Dermis microvascular lymphatic vessel endothelial cell (primary cell): ENCODE data around the gene ARL9. TPM values are rescaled to one million over a fixed set of nuclear protein-coding genes. Genes with fewer than 3 reads are reported as not detected.

Experiments used
- DNase-seq, 2 donors: peaks; one replicate each; pipeline versions ENCODE4 v3.0.0 to v3.0.0-alpha.2; 2010; ENCODE audit warnings: low read depth in 2 of 2
- total RNA-seq: library from RNA; depleted of rRNA; stranded (reverse); fragments of >200 nt; gene quantifications from 2 replicates; pipeline ENCODE4 v1.2.1, GENCODE V29; 2014

The ARL9 gene
- under 0.01 TPM in 1 of 2 replicates, not detected in the other for total RNA-seq

- DNase-seq = peak in 1 of 2 donors; percentile 57
These were observed at the start of gene ARL9 for GRCh38 chr4:56505269-56506130. Gene ARL9, plus strand, starts transcription at chr4:56505791. Its CDS starts 72 bp downstream, at chr4:56505863.

DNA sequence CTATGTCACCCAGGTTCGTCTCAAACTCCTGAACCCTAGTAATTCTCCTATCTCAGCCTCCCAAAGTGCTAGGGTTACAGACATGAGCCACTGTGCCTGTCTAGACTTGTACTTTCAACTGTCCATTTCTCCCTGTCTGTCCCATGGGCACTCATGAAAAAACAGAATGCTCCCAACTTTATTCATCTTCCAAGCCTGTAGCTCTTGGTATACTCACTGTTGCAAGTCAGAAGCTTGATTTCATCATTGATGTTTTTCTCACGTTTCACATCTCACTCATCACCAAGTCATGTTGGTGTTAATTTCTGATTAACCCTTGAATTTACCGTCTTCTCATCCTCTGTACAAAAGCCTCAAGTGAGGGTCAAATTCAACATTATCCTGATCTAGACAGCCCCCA is 45.5 kb upstream of the ARL9 start:
- DNase-seq = no peak

DNA sequence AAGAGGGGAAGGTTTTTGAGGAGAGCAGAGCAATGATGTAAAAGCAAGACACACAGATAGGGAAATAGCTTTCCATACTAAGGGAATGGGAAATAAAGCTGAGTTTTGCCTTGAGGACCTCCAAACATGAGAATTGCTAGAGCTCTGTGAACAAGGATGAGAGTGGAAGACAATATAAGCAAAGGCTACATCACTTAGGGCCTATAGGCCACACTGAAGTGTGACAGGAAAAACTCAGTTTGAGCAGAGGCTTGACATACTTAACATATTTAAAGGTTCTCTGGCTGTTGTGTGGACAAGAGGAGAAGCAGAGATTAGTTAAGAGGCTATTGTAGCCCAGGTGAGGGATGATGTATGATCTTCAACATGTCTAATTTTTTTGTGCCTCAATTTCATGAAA is 43.4 kb upstream of the ARL9 start:
- DNase-seq = no peak

GRCh38 chr4:56463711-56464110 is 41.9 kb upstream of the ARL9 start:
- DNase-seq = no peak

DNA sequence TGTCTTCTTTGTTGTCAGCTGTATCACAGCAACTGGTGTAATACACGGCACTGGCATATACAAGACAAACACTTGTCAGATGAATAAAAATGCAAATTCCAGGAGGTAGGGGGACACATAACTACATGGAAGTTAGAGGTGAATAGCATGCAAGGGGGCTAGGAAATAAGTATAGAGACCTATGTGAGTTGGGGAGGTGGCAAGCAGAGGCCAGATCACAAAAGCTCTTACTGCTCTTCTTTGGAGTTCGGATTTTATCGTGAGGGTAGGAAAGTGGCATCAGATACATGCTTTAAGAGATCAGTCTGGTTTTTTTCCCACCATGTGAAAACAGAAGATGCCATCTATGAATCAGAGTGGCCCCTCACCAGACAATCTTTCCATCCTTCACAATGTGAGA is 41.0 kb upstream of the ARL9 start:
- no peak for DNase-seq

- no peak for DNase-seq
These were observed 39.8 kb upstream of the ARL9 start for GRCh38 chr4:56465599-56466295.

DNA sequence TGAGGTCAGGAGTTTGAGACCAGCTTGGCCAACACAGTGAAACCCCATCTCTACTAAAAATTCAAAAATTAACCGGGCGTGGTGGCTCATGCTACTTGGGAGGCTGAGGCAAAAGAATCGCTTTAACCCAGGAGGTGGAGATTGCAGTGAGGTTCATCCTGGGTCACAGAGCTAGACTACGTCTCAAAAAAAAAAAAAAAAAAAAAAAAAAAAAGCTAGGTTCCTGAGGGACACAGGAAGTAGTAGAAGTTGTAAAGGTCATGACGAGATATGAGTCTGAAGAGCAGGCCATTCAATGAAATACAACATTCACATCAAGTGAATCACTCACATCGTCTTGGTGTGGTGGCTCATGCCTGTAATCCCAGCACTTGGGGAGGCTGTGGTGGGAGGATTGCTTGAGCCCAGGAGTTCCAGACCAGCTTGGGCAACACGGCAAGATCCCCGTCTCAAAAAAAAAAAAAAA is 39.3 kb upstream of the ARL9 start:
- peak in 1 of 2 donors; percentile 64 for DNase-seq

DNA sequence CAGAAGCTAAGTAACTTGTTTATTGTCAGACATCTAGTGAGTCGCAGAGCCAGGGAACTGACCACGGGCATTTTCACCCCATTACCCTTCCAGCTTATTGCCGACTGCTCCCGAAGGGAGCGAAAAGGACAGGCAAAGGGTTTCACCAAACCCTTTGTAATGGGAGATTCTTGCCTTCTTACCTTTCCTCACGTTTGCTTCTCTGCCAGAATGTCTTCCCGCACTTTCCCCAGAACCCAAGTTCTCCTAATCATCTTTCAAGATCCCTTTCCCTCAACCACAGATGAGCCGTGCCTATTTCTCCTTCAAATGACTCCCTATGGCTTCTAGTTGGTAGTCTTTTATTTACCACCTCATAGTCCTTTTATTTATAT is 38.7 kb upstream of the ARL9 start:
- peak in 1 of 2 donors; percentile 16 for DNase-seq

DNA sequence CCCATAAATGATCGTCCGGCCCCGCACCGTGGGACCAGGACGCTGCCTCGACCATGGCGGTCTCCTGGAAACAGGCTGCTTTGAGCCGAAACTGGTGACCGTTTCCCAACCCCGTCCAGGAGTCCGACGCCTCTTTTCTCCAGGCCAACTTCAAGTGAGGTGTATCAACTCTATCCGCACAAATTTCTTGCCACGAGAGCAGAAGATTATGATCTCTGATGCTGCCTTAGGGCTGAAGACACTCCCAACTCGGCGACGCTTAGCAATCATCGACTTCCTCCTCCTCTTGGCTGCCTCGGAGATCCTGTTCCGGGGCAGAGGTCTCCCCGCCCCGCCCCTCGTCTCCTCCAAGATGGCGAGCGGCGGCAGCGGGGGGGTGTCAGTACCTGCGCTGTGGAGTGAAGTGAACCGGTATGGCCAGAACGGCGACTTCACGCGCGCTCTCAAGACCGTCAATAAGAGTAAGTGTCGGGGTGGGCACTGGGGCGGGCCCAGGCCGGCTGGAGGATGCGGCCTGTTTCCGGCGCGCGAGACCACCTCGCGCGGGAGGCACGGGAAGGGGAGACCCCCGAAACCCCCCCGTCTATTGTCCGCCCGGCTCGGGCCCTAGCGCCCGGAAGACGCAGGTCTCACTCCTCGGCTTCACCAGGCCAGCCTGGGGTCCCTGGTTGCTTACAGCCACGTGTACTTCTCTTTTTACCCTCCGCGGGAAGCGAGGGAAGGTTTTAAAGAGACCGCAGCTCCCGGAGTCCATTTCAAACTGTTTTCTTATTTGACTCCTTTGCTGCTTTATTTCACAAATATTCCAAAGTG is 38.1 kb upstream of the ARL9 start, which contains the start of gene SRP72:
Gene SRP72 (plus strand): TSS at position 334 of the 813 bp plus-strand sequence. CDS start 19 bp downstream, at position 353.
- peak; percentile 47 to 93 for DNase-seq

GRCh38 chr4:56468097-56468422 is 37.5 kb upstream of the ARL9 start:
- DNase-seq = peak; percentile 29 to 77

DNA sequence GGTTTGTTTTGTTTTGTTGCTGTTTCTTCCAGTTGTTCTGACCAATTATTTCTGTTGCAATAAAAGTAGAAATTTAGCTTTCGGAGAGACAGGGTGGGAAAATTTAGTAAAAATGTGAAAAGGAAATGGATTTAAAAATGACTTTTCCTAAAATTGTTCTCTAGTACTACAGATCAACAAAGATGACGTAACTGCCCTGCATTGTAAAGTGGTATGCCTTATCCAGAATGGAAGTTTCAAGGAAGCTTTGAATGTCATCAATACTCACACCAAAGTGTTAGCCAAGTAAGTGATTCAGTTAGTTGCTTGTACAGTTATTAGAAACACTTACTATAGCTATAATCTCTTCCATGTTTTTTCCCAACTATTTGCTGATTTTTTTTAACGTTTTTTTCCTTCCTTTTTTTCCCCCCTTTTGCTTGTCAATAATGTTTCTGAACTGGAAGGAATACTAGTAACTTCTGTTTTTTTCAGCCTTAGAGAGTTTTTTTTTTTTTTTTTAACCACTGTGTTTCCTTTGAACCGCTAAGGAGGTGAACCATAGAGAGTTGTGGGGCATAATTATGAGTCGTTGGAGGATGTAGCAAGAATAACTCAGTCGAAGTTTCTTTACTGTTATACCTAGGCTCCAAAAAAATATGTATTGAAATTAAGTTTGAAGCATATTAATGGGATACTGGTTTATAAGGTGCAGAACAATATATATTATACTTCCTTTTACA is 35.9 kb upstream of the ARL9 start:
- peak in 1 of 2 donors; percentile 65 for DNase-seq

DNA sequence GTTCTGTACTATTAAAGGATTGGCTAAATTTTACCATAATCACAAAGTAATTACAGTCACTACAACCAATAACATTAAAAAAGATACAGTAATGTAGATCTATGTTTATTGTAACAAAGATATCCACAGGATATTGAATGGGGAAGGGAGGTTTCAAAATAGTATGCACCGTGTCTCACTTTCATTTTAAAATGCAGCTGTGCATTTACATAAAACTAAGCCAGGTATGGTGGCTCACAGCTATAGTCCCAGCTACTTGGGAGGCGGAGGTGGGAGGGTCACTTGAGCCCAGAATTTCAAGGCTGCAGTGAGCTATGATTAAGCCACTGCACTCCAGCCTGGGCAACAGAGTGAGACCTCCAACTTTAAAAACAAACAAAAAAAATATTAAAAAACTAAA is 29.7 kb upstream of the ARL9 start:
- no peak for DNase-seq

DNA sequence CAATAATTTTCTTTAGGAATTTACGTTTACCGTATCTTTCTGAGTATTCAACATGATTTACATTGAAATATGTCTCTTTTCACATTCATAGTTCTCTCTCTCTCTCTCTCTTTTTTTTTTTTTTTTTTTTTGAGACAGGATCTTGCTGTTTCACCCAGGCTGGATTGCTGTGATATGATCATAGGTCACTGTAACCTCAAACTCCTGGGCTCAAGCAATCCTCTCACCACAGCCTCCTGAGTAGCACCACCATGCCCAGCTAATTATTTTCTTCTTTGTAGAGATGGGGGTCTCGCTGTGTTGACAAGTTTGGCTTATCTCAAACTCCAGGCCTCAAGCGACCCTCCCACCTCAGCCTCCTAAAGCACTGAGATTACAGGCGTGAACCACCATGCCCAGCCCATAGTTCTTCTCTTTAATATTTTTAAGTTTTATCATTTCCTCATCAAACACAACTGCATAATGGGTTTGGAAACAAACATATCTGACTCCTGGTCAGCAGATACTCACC is 28.3 kb upstream of the ARL9 start:
- no peak for DNase-seq

DNA sequence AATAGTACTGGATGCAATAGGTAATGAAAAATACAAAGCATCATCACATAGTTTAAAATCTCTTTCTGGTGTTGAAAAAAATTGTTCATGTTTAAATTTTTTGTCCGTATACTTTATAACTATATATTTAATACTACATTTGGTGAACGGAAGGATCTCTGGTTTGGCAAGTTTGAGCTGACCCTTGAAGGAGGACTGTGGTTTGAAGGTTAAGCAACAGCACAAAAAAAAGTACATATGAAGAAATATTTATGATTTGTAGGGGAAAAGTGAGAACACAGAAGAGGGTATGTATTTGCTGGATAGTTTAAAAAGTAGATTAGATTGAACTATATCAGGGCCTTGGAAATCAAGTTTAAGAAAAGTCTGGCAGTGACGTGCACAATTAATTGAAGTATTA is 24.9 kb upstream of the ARL9 start:
- DNase-seq = no peak

DNA sequence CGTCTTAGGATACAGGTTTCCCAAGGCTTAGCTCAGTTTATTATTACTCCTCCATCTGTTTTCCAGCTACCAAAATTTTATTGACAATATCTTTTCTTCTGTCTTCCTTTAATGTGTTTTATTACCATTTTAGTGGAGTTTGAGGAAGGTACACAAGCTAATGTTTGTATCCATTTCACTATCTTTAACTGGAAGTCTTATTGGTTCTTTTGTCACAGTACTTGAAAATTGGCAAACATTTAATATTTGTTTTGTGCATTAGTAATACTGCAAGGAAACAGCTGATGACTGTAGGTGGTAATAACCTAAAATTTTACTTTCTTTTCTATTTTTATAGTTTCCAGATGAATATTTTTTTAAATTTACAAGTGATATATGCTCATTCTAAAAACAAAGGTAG is 9.3 kb upstream of the ARL9 start:
- no peak for DNase-seq

- DNase-seq = no peak
These were observed 5.5 kb downstream of the ARL9 start for GRCh38 chr4:56511098-56511497.

DNA sequence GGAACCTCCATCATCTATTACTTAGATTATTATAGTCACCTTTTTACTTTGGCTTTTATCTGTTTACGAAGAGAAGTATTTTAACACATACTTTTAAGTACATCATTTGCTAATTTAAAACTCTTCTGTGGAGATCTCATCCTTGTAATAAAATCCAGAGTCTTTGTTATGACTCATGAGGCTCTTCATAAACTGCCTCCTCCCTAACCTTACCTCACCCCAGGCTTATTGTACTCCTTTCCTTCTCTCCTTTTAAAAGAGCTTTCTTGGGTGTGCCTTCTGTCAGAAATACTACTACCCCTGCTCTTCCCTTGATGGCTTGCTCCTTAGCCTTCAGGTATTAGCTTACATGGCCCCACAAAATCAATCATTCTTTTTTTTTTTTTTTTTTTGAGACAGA is 6.6 kb downstream of the ARL9 start:
- no peak for DNase-seq

- DNase-seq = no peak
These were observed 7.9 kb downstream of the ARL9 start for GRCh38 chr4:56513517-56513916.

DNA sequence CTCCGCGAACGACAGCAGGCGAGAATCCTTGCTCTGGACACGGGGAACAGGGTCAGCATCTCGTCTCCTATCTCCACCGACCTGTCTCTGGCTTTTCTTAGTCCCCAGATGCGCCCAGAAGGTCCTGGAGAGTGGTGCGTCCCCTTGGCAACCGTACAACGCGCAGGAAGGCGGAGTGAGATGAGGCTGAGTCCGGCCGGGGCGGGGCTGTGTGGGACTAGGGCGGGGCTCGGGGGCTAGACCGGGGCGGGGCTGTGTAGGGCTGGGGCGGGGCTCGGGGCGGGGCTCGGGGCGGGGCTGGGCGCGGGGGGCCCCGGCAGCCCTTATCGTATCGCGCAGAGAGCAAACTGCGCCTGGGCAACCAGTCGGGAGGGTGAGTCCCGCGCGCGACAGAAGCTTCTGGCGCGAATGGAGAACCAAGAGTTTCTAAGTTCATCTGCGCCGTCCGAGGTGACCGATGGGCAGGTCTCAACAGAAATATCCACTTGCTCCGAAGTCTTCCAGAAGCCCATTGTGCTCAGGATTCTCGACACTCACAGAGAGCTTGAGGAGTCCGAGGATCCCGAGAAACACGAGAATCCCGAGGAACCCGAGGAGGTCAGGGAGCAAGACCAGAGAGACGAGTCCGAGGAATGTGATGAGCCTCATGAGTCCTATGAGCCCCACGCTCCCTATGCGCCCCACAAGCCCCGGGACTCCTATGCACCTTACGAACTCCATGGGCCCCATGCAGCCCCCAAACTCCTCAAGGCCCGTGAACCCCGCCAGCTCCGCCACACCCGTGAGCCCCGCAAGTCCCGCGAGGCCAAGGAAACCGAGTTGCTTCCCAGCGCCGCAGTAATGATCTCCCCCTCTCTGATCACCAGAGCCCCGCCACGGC is 24.9 kb downstream of the ARL9 start:
- peak in 1 of 2 donors; percentile 75 for DNase-seq
